ENCODE measurements around the gene CADPS.

GRCh38 chr3:62632510-62633294 is 242.5 kb downstream of the CADPS start:
- TF ChIP-seq POLR2A (IDR thresholded peaks at IDR 0.05), result no peak
- TF ChIP-seq POLR2AphosphoS5 (IDR thresholded peaks at IDR 0.05), result no peak
